ENCODE data around the gene DPP9. TPM values are rescaled to one million over a fixed set of nuclear protein-coding genes. Genes with fewer than 3 reads are reported as not detected.

Gene DPP9
- polyA plus RNA-seq, 1 of the 3 experiments (the other 2 are of a cell fraction), result 17.1 TPM

DNA sequence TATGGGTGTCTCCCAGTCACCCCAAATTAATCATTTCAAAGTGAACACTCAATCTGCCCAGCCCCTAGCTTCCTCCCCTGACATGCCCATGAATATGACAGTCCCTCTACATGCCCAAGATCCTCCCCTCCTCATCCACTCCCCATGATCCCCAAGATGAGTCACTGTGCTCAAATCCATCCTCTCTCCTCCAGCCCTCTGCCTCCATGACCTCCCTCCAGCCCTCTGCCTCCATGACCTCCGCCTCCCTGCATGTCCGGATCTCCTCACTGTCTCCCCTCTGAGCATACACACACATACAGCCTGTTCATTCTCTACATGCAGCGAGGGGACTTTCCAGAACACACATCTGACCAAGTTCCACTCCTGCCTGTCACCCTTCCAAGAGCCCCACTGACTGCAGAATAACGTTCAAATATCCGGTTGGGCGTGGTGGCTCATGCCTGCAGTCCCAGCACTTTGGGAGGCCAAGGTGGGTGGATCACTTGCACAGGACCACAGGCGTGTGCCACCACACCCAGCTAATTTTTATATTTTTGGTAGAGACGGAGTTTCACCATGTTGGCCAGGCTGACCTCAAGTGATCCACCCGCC is 49.5 kb upstream of the DPP9 start:
- WGBS (ENCODE audit: low lambda C conversion rate), result 61% methylated on average over 5 of the region's 9 CpGs
- Histone ChIP-seq H2AFZ (ENCODE audit: low read depth) (no peak overlapping the region), H3K9me3 (no peaks in the 10 kb centered on the region), H4K20me1 (ENCODE audit: insufficient read depth) (peaks cover 5% of the 10 kb centered on the region; the same call in 1 of the 2 replicates), H3K9ac (no peak overlapping the region), H3K4me3 (ENCODE audit: low read depth in 2 of 2, low read length in 1 of 2) (no peak overlapping the region), H3K36me3 (replicated peaks in 1 of 2; ENCODE audit: control insufficient read depth in 1 of 2, insufficient read depth in 2 of 2, low read length in 1 of 2) (no peaks in the 10 kb centered on the region), H3K27ac (ENCODE audit: low read depth in 2 of 2, low read length in 1 of 2) (no peak overlapping the region; a peak in 1 of 4 replicates), H3K9me2 (no peaks in the 10 kb centered on the region), H3K4me2 (no peak overlapping the region), H3F3A (replicated peaks; ENCODE audit: insufficient read depth) (peaks cover 15% of the 10 kb centered on the region), H3K79me2 (ENCODE audit: insufficient read depth) (no peaks in the 10 kb centered on the region), H3K4me1 (ENCODE audit: control insufficient read depth in 1 of 2, insufficient read depth in 2 of 2, low read depth in 1 of 2, low read length in 1 of 2) (peaks cover 0 to 24% of the 10 kb centered on the region in 2 experiments; a peak in 1 of 4 replicates), H3K27me3 (ENCODE audit: insufficient read depth) (no peaks in the 10 kb centered on the region)
- ChIA-PET POLR2A (no interaction called here), CTCF (interaction anchor here (1.9 to 3.4 kb wide), 2 partner anchors 18 to 36 kb away, joined by 7 to 17 read pairs; partner anchors contain the start of gene FEM1A)
- no peak for DNase-seq
- no peak for TF ChIP-seq GABPA (IDR thresholded peaks at IDR 0.05; ENCODE audit: low read depth)
- TF ChIP-seq EZH2phosphoT487 (IDR thresholded peaks at IDR 0.05; ENCODE audit: borderline replicate concordance, low read depth), result no peak
- no peak for TF ChIP-seq FOXJ3 (CRISPR knock-in tag; IDR thresholded peaks at IDR 0.05)
- TF ChIP-seq, protein P1, sequence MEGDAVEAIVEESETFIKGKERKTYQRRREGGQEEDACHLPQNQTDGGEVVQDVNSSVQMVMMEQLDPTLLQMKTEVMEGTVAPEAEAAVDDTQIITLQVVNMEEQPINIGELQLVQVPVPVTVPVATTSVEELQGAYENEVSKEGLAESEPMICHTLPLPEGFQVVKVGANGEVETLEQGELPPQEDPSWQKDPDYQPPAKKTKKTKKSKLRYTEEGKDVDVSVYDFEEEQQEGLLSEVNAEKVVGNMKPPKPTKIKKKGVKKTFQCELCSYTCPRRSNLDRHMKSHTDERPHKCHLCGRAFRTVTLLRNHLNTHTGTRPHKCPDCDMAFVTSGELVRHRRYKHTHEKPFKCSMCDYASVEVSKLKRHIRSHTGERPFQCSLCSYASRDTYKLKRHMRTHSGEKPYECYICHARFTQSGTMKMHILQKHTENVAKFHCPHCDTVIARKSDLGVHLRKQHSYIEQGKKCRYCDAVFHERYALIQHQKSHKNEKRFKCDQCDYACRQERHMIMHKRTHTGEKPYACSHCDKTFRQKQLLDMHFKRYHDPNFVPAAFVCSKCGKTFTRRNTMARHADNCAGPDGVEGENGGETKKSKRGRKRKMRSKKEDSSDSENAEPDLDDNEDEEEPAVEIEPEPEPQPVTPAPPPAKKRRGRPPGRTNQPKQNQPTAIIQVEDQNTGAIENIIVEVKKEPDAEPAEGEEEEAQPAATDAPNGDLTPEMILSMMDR (IDR thresholded peaks at IDR 0.05), result no peak

DNA sequence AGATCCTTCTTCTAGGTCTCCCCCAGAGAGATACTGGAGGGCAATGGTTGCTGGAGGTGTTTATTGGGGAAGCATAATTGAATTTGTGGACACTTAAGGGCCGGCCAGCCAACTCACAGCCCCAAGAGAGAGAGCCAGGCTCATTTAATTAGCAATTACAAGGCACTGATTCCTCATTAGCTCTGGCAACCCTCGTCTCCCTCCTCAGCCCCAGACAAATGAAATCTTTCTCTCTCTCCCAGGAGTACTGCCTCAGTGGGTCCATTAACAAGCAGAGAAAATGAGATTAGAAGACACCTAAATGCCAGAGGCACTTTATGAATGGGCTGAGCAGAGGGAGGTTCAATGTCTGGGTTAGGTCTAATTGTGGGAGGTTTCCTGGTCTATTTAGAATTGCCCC is 48.9 kb upstream of the DPP9 start:
- no peak overlapping the region; a peak in 1 of 4 replicates for H3K27ac ChIP-seq (ENCODE audit: low read depth in 2 of 2, low read length in 1 of 2)
- H3K27me3 ChIP-seq (ENCODE audit: insufficient read depth), result no peaks in the 10 kb centered on the region
- no peaks in the 10 kb centered on the region for H3K9me3 ChIP-seq
- POLR2A ChIA-PET, result interaction anchor here (1.2 kb wide), 1 partner anchor 19 kb away, joined by 3 read pairs; no protein-coding TSS in a partner anchor
- H3F3A ChIP-seq (replicated peaks; ENCODE audit: insufficient read depth), result peaks cover 15% of the 10 kb centered on the region
- 0% methylated on average over 2 of the region's 2 CpGs for WGBS (ENCODE audit: low lambda C conversion rate)
- H3K4me1 ChIP-seq (ENCODE audit: control insufficient read depth in 1 of 2, insufficient read depth in 2 of 2, low read depth in 1 of 2, low read length in 1 of 2), result peaks cover 0 to 24% of the 10 kb centered on the region in 2 experiments; a peak in 1 of 4 replicates
- no peak overlapping the region for H3K4me3 ChIP-seq (ENCODE audit: low read depth in 2 of 2, low read length in 1 of 2)
- DNase-seq, result no peak
- no peak overlapping the region for H3K4me2 ChIP-seq
- no peak for TF ChIP-seq FOXJ3 (CRISPR knock-in tag; IDR thresholded peaks at IDR 0.05)
- TF ChIP-seq RAD21 (IDR thresholded peaks at IDR 0.05; ENCODE audit: low read length), result no peak
- TF ChIP-seq, protein P1 (IDR thresholded peaks at IDR 0.05), result no peak
- no peak for TF ChIP-seq RCOR1 (IDR thresholded peaks at IDR 0.05; ENCODE audit: low read length)
- no peak for TF ChIP-seq RFX5 (IDR thresholded peaks at IDR 0.05; ENCODE audit: low read length)
- TF ChIP-seq, protein P2, sequence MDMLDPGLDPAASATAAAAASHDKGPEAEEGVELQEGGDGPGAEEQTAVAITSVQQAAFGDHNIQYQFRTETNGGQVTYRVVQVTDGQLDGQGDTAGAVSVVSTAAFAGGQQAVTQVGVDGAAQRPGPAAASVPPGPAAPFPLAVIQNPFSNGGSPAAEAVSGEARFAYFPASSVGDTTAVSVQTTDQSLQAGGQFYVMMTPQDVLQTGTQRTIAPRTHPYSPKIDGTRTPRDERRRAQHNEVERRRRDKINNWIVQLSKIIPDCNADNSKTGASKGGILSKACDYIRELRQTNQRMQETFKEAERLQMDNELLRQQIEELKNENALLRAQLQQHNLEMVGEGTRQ (IDR thresholded peaks at IDR 0.05; ENCODE audit: borderline replicate concordance, low read depth, low read length), result no peak
- TF ChIP-seq RXRA (IDR thresholded peaks at IDR 0.05; ENCODE audit: borderline replicate concordance, low read depth), result no peak
- TF ChIP-seq, protein P3, sequence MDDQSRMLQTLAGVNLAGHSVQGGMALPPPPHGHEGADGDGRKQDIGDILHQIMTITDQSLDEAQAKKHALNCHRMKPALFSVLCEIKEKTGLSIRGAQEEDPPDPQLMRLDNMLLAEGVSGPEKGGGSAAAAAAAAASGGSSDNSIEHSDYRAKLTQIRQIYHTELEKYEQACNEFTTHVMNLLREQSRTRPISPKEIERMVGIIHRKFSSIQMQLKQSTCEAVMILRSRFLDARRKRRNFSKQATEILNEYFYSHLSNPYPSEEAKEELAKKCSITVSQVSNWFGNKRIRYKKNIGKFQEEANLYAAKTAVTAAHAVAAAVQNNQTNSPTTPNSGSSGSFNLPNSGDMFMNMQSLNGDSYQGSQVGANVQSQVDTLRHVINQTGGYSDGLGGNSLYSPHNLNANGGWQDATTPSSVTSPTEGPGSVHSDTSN (IDR thresholded peaks at IDR 0.05), result no peak
- TF ChIP-seq JUND (IDR thresholded peaks at IDR 0.05), result no peak
- TF ChIP-seq MXI1 (IDR thresholded peaks at IDR 0.05; ENCODE audit: low read depth, low read length), result no peak
- TF ChIP-seq TAF1 (IDR thresholded peaks at IDR 0.05; ENCODE audit: borderline replicate concordance, low read depth, low read length), result no peak
- H3K9ac ChIP-seq, result no peak overlapping the region
- peaks cover 5% of the 10 kb centered on the region; the same call in 1 of the 2 replicates for H4K20me1 ChIP-seq (ENCODE audit: insufficient read depth)
- no peak overlapping the region for H2AFZ ChIP-seq (ENCODE audit: low read depth)
- H3K36me3 ChIP-seq (replicated peaks in 1 of 2; ENCODE audit: control insufficient read depth in 1 of 2, insufficient read depth in 2 of 2, low read length in 1 of 2), result no peaks in the 10 kb centered on the region
- no peaks in the 10 kb centered on the region for H3K9me2 ChIP-seq
- CTCF ChIA-PET, result interaction anchor here (0.7 to 3.4 kb wide), 5 partner anchors 16 to 40 kb away, joined by 3 to 17 read pairs (median 7); partner anchors contain the start of gene FEM1A
- H3K79me2 ChIP-seq (ENCODE audit: insufficient read depth), result no peaks in the 10 kb centered on the region
